PC-9 (cell line): Measurements from ENCODE around the gene OR2AT4. TPM values are rescaled to one million over a fixed set of nuclear protein-coding genes. Genes with fewer than 3 reads are reported as not detected.

Experiments used
- BruUV-seq: library from RNA; stranded (reverse); fragments of 400-500 nt; replicated peaks from 2 replicates; lab custom pipeline; 2021; lab: Mats Ljungman, UMichigan
- CTCF ChIA-PET: fragments of 300-600 bp; sonication (Branson Sonifier 250); formaldehyde crosslinking; loops from one replicate; lab custom pipeline; 2022; ENCODE audit warnings: antibody characterized with exemption; lab: Charles Lee
- POLR2A ChIA-PET: fragments of 300-600 bp; sonication (Branson Sonifier 250); formaldehyde crosslinking; loops from one replicate; lab custom pipeline; 2022; ENCODE audit warnings: antibody characterized with exemption; ENCODE audit not compliant: unreplicated experiment; lab: Charles Lee
- DNase-seq, 2 experiments: peaks; one replicate each; pipeline versions ENCODE4 v3.0.0 to v3.0.0-alpha.2; 2015 to 2022; ENCODE audit warnings: mixed read lengths in 1 of 2
- H2AFZ ChIP-seq: fragments of 200-600 bp; sonication (generic); 2 replicates; pipeline ENCODE4 v1.8.1; 2017; ENCODE audit warnings: antibody characterized with exemption
- H3F3A ChIP-seq: fragments of 200-600 bp; sonication (generic); 2 replicates; pipeline ENCODE4 v1.8.1; 2017; ENCODE audit warnings: antibody characterized with exemption, mild to moderate bottlenecking, low read depth; ENCODE audit not compliant: insufficient read depth
- H3K27ac ChIP-seq: fragments of 200-600 bp; sonication (generic); 2 replicates; pipeline ENCODE4 v1.6.1; 2016; ENCODE audit warnings: mixed run types
- H3K27me3 ChIP-seq: fragments of 200-600 bp; sonication (generic); 2 replicates; pipeline ENCODE4 v1.6.1; 2016; ENCODE audit warnings: low read depth, mixed run types; ENCODE audit not compliant: insufficient read depth
- H3K36me3 ChIP-seq: fragments of 200-600 bp; sonication (generic); 2 replicates; pipeline ENCODE4 v1.6.1; 2016; ENCODE audit warnings: low read depth, mixed run types
- H3K4me1 ChIP-seq: fragments of 200-600 bp; sonication (generic); replicated peaks from 2 replicates; pipeline ENCODE4 v1.6.1; 2016; ENCODE audit warnings: mixed run types; ENCODE audit not compliant: insufficient read depth
- H3K4me2 ChIP-seq: fragments of 200-600 bp; sonication (generic); 2 replicates; pipeline ENCODE4 v1.6.1; 2017; ENCODE audit warnings: mixed run types
- H3K4me3 ChIP-seq: fragments of 200-600 bp; sonication (generic); 2 replicates; pipeline ENCODE4 v1.6.1; 2016; ENCODE audit warnings: mixed run types
- H3K79me2 ChIP-seq: fragments of 200-600 bp; sonication (generic); 2 replicates; pipeline ENCODE4 v1.6.1; 2017; ENCODE audit warnings: low read depth, mixed run types
- H3K9me2 ChIP-seq: fragments of 200-600 bp; sonication (generic); 2 replicates; pipeline ENCODE4 v1.8.1; 2017; ENCODE audit warnings: mild to moderate bottlenecking; ENCODE audit not compliant: insufficient read depth
- H3K9me3 ChIP-seq: fragments of 200-600 bp; sonication (generic); 2 replicates; pipeline ENCODE4 v1.8.1; 2016; ENCODE audit warnings: low read depth; ENCODE audit not compliant: insufficient read depth
- H4K20me1 ChIP-seq: fragments of 200-600 bp; sonication (generic); 2 replicates; pipeline ENCODE4 v1.8.1; 2017; ENCODE audit not compliant: insufficient read depth
- CTCF ChIP-seq: fragments of 200-600 bp; sonication (generic); conservative IDR thresholded peaks from 2 replicates; pipeline ENCODE4 v1.6.1; 2017; ENCODE audit warnings: mixed run types, antibody characterized with exemption, mild to moderate bottlenecking, moderate library complexity
- EZH2 ChIP-seq: fragments of 200-600 bp; sonication (generic); IDR thresholded peaks from 2 replicates; pipeline ENCODE4 v1.8.0; 2017; ENCODE audit warnings: antibody characterized with exemption, low read depth
- intact Hi-C: fragments of 100-400 bp; cut with micrococcal nuclease; formaldehyde crosslinking; loops from one replicate; pipeline ENCODE4 v1.10.0; 2022; ENCODE audit not compliant: unreplicated experiment
- total RNA-seq: library from RNA; stranded (reverse); gene quantifications from 2 replicates; pipeline ENCODE4 v1.2.3, GENCODE V29; 2021

OR2AT4 gene
- total RNA-seq, 1 experiment from 2014 or later: 0.11 TPM

GRCh38 chr11:75041263-75041662 lies 55.4 kb downstream of the OR2AT4 start:
- DNase-seq: no peak
- Histone ChIP-seq H3F3A (no peaks in the 10 kb centered on the region), H4K20me1 (0 out of 2 replicates have a peak, but pooled peaks cover 3% of the 10 kb centered on the region), H3K36me3 (no peaks in the 10 kb centered on the region), H3K4me2 (no peak overlapping the region), H2AFZ (no peak overlapping the region), H3K9me2 (no peaks in the 10 kb centered on the region), H3K27me3 (no peaks in the 10 kb centered on the region), H3K79me2 (no peaks in the 10 kb centered on the region), H3K4me1 (0 out of 2 replicates have a peak, but pooled peaks cover under 1% of the 10 kb centered on the region), H3K27ac (no peak overlapping the region), H3K4me3 (no peak overlapping the region), H3K9me3 (no peaks in the 10 kb centered on the region)
- ChIA-PET CTCF (interaction anchor here (0.7 kb wide), 1 partner anchor 13 kb away, joined by 3 read pairs; no protein-coding TSS in a partner anchor), POLR2A (no interaction called here)
- BruUV-seq: no TSS peak
- intact Hi-C loops: no loop called here
- no peak for TF ChIP-seq CTCF
- TF ChIP-seq EZH2: no peak

- H3K4me3 ChIP-seq: no peak overlapping the region
- H3K27me3 ChIP-seq: no peaks in the 10 kb centered on the region
- 0 out of 2 replicates have a peak, but pooled peaks cover 3% of the 10 kb centered on the region for H4K20me1 ChIP-seq
- no peaks in the 10 kb centered on the region for H3K9me3 ChIP-seq
- TF ChIP-seq CTCF: no peak
- no peak for TF ChIP-seq EZH2
- ChIA-PET POLR2A (no interaction called here), CTCF (no interaction called here)
- no peak overlapping the region for H3K4me2 ChIP-seq
- H3K9me2 ChIP-seq: no peaks in the 10 kb centered on the region
- H3K27ac ChIP-seq: no peak overlapping the region
- intact Hi-C loops: no loop called here
- no peaks in the 10 kb centered on the region for H3F3A ChIP-seq
- H3K79me2 ChIP-seq: no peaks in the 10 kb centered on the region
- 0 out of 2 replicates have a peak, but pooled peaks cover 6% of the 10 kb centered on the region for H3K4me1 ChIP-seq
- DNase-seq: no peak
- BruUV-seq: no TSS peak
- H3K36me3 ChIP-seq: no peaks in the 10 kb centered on the region
- no peak overlapping the region for H2AFZ ChIP-seq
Observed at GRCh38 chr11:75040167-75040770, 56.4 kb downstream of the OR2AT4 start.

- peak; percentile 62 to 87 for DNase-seq
- H3F3A ChIP-seq: no peaks in the 10 kb centered on the region
- no TSS peak for BruUV-seq
- no peaks in the 10 kb centered on the region for H3K9me3 ChIP-seq
- H3K79me2 ChIP-seq: no peaks in the 10 kb centered on the region
- no peak overlapping the region for H2AFZ ChIP-seq
- 0 out of 2 replicates have a peak, but pooled peaks cover 3% of the 10 kb centered on the region for H4K20me1 ChIP-seq
- no peak overlapping the region for H3K4me2 ChIP-seq
- H3K4me1 ChIP-seq: 0 out of 2 replicates have a peak, but pooled peaks cover 6% of the 10 kb centered on the region
- no peak overlapping the region for H3K27ac ChIP-seq
- no peaks in the 10 kb centered on the region for H3K9me2 ChIP-seq
- intact Hi-C loops: no loop called here
- POLR2A ChIA-PET: no interaction called here
- TF ChIP-seq EZH2: no peak
- TF ChIP-seq CTCF: no peak
- H3K27me3 ChIP-seq: no peaks in the 10 kb centered on the region
- H3K36me3 ChIP-seq: no peaks in the 10 kb centered on the region
- CTCF ChIA-PET: interaction anchor here (0.6 to 0.7 kb wide), 2 partner anchors 14 to 105 kb away, joined by 4 to 7 read pairs; no protein-coding TSS in a partner anchor
- H3K4me3 ChIP-seq: no peak overlapping the region
Observed at GRCh38 chr11:75035911-75036565, 60.6 kb downstream of the OR2AT4 start.
